PC-3 (cell line): Measurements from ENCODE around the gene FAM131C.

ENCODE experiments used
- CTCF ChIP-seq: fragments of 300-600 bp; sonication (generic); conservative IDR thresholded peaks from 2 replicates; pipeline ENCODE4 v1.5.1; 2017; ENCODE audit warnings: antibody characterized with exemption, low read depth, mild to moderate bottlenecking, low read length
- EZH2 ChIP-seq: fragments of 300-600 bp; sonication (generic); IDR thresholded peaks from one replicate; pipeline ENCODE4 v1.6.1; 2017; ENCODE audit warnings: antibody characterized with exemption, mild to moderate bottlenecking, low read length; ENCODE audit not compliant: unreplicated experiment

- TF ChIP-seq CTCF (no peak), EZH2 (no peak)
These were observed 53.1 kb downstream of the FAM131C start for GRCh38 chr1:16020325-16020724.
